ENCODE measurements around the gene TARBP2. TPM values are rescaled to one million over a fixed set of nuclear protein-coding genes. Genes with fewer than 3 reads are reported as not detected.

Gene TARBP2, protein sequence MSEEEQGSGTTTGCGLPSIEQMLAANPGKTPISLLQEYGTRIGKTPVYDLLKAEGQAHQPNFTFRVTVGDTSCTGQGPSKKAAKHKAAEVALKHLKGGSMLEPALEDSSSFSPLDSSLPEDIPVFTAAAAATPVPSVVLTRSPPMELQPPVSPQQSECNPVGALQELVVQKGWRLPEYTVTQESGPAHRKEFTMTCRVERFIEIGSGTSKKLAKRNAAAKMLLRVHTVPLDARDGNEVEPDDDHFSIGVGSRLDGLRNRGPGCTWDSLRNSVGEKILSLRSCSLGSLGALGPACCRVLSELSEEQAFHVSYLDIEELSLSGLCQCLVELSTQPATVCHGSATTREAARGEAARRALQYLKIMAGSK
- 69.3 TPM for polyA plus RNA-seq (2013, experiment 1 of 4)
- 75.1 TPM for polyA plus RNA-seq (2013, experiment 2 of 4)
- polyA plus RNA-seq (2013, experiment 3 of 4) = 57.8 TPM
- polyA plus RNA-seq (2013, experiment 4 of 4) = 67.6 TPM

DNA sequence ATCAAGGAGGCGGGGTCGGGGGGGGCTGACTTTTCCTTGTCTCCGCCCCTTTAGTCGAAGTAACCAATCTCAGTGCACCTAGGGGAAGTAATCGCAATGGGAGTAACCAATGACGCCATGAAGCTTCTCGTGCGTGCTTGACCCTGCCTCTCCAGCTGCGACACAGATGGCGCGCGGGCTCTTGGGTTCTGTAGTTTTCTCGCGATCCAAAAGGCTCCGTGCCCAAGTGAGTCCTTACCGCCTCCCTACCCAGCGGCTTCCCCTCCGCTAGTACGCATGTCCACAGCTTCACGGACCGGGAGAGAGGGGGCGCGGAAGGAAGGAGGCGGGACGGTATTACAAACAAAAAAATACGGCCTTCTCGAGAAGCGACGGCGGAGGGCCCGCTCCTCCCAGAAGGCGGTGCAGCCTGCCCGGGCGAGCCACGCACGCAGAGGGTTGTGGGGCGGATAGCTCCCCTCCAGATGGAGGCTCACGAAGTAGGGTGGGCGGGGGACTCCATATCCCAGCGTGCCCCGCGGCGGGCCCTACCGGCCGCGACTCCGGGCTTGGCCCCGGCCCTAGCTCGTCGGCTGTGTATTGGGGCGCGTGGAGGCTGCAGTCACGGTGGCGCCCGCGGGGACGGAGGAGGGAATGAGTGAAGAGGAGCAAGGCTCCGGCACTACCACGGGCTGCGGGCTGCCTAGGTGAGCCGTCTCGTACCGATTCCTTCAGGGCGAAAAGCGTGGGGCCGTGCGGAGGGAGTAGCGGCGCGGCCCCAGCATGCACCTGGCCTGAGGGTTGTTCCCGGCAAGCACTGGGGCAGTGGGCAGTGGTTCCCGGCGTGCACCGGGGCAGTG lies at the start of gene TARBP2:
Gene TARBP2, plus strand, starts transcription at position 508 of the 839 bp plus-strand sequence. Its CDS starts 126 bp downstream, at position 634.
- Histone ChIP-seq H3K4me3 (ENCODE audit: insufficient read depth, low read depth, low read length) (peak within 1 kb of the TSS; percentile 77), H3K27me3 (ENCODE audit: control insufficient read depth, insufficient read depth, low read length, poor library complexity, severe bottlenecking) (no peaks in the 10 kb centered on the region), H3K27ac (ENCODE audit: insufficient read depth, low read depth, low read length, poor library complexity, severe bottlenecking) (peak within 1 kb of the TSS; percentile 99), H3K9me3 (ENCODE audit: control insufficient read depth, low read length) (no peaks in the 10 kb centered on the region), H3K36me3 (ENCODE audit: control insufficient read depth, insufficient read depth, low read length) (peaks cover 14% of the 10 kb centered on the region), H3K4me1 (ENCODE audit: control insufficient read depth, insufficient read depth, low read length) (peaks cover 26% of the 10 kb centered on the region)
- WGBS, 2 experiments = 0% methylated on average over 74 of the region's 74 CpGs

GRCh38 chr12:53451661-53452158 lies 49.4 kb upstream of the TARBP2 start, which contains the start of gene PCBP2:
TSS of gene PCBP2 (plus strand) at chr12:53452102. CDS start at chr12:53454801, 2,699 bp downstream.
- Histone ChIP-seq H3K4me3 (ENCODE audit: insufficient read depth, low read depth, low read length) (peak within 1 kb of the TSS; percentile 77), H3K36me3 (ENCODE audit: control insufficient read depth, insufficient read depth, low read length) (peaks cover 26% of the 10 kb centered on the region), H3K27ac (ENCODE audit: insufficient read depth, low read depth, low read length, poor library complexity, severe bottlenecking) (peak within 1 kb of the TSS; percentile 99), H3K27me3 (ENCODE audit: control insufficient read depth, insufficient read depth, low read length, poor library complexity, severe bottlenecking) (no peaks in the 10 kb centered on the region), H3K4me1 (ENCODE audit: control insufficient read depth, insufficient read depth, low read length) (peaks cover 9% of the 10 kb centered on the region), H3K9me3 (ENCODE audit: control insufficient read depth, low read length) (no peaks in the 10 kb centered on the region)
- WGBS, 2 experiments = 0% methylated on average over 27 of the region's 32 CpGs

DNA sequence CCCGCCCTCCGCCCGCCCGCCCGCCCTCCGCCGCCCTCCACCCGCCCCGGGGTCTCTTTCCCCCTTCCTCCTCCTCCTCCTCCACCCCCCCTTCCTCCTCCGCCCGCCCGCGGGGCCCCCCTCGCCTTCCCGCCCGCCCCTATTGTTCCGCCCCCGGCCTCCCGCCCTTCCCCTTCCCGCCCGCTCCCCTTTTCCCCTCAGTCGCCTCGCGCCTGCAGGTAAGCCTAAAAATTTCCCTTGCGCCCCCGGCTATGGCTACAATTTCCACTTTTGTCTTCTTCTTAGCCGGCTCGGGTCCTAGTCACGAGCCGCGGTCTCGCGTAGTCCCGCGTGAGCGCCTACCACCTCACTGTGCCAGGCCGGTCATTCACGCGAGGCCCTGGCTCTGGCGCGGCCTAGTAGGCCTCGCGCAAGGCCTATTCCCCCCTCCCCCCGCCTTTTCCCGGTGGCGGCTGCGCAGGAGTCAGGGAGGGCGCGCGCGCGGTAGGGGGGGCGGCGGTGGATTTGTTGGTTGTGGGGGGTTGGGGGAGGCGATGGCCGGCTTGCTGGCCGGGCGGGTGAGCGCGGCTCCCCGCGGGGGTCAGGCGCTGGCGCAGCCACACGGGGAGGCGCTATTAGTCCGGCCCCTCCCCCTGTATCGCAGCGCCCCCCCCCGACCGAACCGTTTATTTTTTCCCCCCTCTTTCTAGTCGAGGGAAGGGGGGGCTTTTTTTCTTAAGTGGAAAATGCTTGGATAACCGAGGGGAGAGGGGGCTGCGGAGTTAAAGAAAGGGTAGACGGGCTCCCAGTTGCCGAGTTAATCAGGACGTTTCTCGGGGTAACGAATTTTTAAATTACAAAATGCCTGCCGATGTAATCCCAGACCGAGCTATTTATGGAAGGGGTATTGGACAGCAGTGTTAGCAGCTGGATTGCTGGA lies 48.7 kb upstream of the TARBP2 start:
- 1 to 2% methylated on average over 50 to 64 of the region's 82 CpGs for WGBS, 2 experiments
- Histone ChIP-seq H3K27ac (ENCODE audit: insufficient read depth, low read depth, low read length, poor library complexity, severe bottlenecking) (peak overlapping the region; percentile 99), H3K36me3 (ENCODE audit: control insufficient read depth, insufficient read depth, low read length) (peaks cover 33% of the 10 kb centered on the region), H3K4me3 (ENCODE audit: insufficient read depth, low read depth, low read length) (peak overlapping the region; percentile 77), H3K4me1 (ENCODE audit: control insufficient read depth, insufficient read depth, low read length) (peaks cover 9% of the 10 kb centered on the region), H3K27me3 (ENCODE audit: control insufficient read depth, insufficient read depth, low read length, poor library complexity, severe bottlenecking) (no peaks in the 10 kb centered on the region), H3K9me3 (ENCODE audit: control insufficient read depth, low read length) (no peaks in the 10 kb centered on the region)

DNA sequence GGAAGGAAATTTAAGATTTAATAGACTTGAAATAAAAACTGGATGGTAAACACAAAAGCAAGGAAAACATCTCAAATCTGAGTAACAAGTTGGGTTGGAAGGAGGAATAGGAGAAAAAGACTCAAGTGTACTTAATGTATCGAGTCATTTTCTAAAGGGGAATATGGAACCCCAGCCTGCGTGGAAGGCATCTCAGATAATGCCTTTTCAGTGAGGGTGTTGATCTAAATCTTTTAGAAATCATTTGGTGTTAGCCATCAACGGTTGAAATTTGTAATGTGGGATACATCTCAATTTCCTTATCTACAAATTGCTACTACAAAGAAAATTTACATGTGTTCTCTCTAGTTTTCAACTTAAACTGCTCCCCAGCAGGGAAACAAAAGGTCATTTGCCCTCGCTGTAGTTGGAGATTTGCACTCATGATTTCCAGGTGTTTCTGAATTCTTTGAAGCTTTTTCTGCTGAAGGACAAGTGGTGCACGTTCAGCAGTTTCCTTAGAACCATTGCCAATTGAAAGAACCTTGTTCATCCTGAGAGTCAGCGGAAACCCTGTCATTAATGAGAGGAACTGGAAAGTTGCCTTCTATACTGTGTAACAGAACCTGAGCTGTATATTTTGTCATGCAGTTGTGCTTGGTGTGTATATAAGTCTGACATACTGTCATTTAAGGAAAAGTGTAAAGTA lies 47.0 kb upstream of the TARBP2 start:
- 72 to 77% methylated on average over 5 to 6 of the region's 6 CpGs for WGBS, 2 experiments

GRCh38 chr12:53454707-53455106 lies 46.4 kb upstream of the TARBP2 start:
- H3K4me1 ChIP-seq (ENCODE audit: control insufficient read depth, insufficient read depth, low read length) = peaks cover 12% of the 10 kb centered on the region
- H3K4me3 ChIP-seq (ENCODE audit: insufficient read depth, low read depth, low read length) = peak overlapping the region; percentile 77
- H3K36me3 ChIP-seq (ENCODE audit: control insufficient read depth, insufficient read depth, low read length) = peaks cover 52% of the 10 kb centered on the region
- H3K9me3 ChIP-seq (ENCODE audit: control insufficient read depth, low read length) = no peaks in the 10 kb centered on the region
- H3K27me3 ChIP-seq (ENCODE audit: control insufficient read depth, insufficient read depth, low read length, poor library complexity, severe bottlenecking) = no peaks in the 10 kb centered on the region
- 92% methylated on average over 3 of the region's 3 CpGs for WGBS, 2 experiments
- H3K27ac ChIP-seq (ENCODE audit: insufficient read depth, low read depth, low read length, poor library complexity, severe bottlenecking) = no peak overlapping the region

More for the DNA sequence above, 47.0 kb upstream of the TARBP2 start:
- Histone ChIP-seq H3K4me1 (ENCODE audit: control insufficient read depth, insufficient read depth, low read length) (peaks cover 9% of the 10 kb centered on the region), H3K36me3 (ENCODE audit: control insufficient read depth, insufficient read depth, low read length) (peaks cover 46% of the 10 kb centered on the region), H3K27me3 (ENCODE audit: control insufficient read depth, insufficient read depth, low read length, poor library complexity, severe bottlenecking) (no peaks in the 10 kb centered on the region), H3K27ac (ENCODE audit: insufficient read depth, low read depth, low read length, poor library complexity, severe bottlenecking) (no peak overlapping the region), H3K9me3 (ENCODE audit: control insufficient read depth, low read length) (no peaks in the 10 kb centered on the region), H3K4me3 (ENCODE audit: insufficient read depth, low read depth, low read length) (peak overlapping the region; percentile 77)

GRCh38 chr12:53456654-53457366 lies 44.3 kb upstream of the TARBP2 start:
- peaks cover 23% of the 10 kb centered on the region for H3K4me1 ChIP-seq (ENCODE audit: control insufficient read depth, insufficient read depth, low read length)
- peaks cover 73% of the 10 kb centered on the region for H3K36me3 ChIP-seq (ENCODE audit: control insufficient read depth, insufficient read depth, low read length)
- H3K27me3 ChIP-seq (ENCODE audit: control insufficient read depth, insufficient read depth, low read length, poor library complexity, severe bottlenecking) = no peaks in the 10 kb centered on the region
- H3K4me3 ChIP-seq (ENCODE audit: insufficient read depth, low read depth, low read length) = no peak overlapping the region
- no peaks in the 10 kb centered on the region for H3K9me3 ChIP-seq (ENCODE audit: control insufficient read depth, low read length)
- WGBS, 2 experiments = 93 to 95% methylated on average over 6 of the region's 6 CpGs
- H3K27ac ChIP-seq (ENCODE audit: insufficient read depth, low read depth, low read length, poor library complexity, severe bottlenecking) = no peak overlapping the region

DNA sequence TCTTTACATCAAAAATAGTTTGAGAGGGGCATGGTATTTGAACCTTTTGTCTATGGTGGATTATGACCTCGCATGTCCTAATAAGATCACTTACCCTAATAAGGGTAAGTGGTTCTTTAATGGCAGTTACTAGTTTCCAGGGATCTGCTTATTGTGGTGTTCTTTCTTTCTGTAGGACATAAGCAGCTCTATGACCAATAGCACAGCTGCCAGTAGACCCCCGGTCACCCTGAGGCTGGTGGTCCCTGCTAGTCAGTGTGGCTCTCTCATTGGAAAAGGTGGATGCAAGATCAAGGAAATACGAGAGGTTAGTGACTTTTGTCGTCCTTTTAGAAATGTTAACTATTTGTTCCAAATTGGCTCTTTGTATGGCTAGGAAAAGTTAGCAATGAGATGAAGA lies 42.0 kb upstream of the TARBP2 start:
- no peak overlapping the region for H3K4me3 ChIP-seq (ENCODE audit: insufficient read depth, low read depth, low read length)
- peaks cover 21% of the 10 kb centered on the region for H3K4me1 ChIP-seq (ENCODE audit: control insufficient read depth, insufficient read depth, low read length)
- no peak overlapping the region for H3K27ac ChIP-seq (ENCODE audit: insufficient read depth, low read depth, low read length, poor library complexity, severe bottlenecking)
- H3K9me3 ChIP-seq (ENCODE audit: control insufficient read depth, low read length) = no peaks in the 10 kb centered on the region
- peaks cover 91% of the 10 kb centered on the region for H3K36me3 ChIP-seq (ENCODE audit: control insufficient read depth, insufficient read depth, low read length)
- no peaks in the 10 kb centered on the region for H3K27me3 ChIP-seq (ENCODE audit: control insufficient read depth, insufficient read depth, low read length, poor library complexity, severe bottlenecking)
- WGBS, 2 experiments = 92 to 93% methylated on average over 4 of the region's 4 CpGs

GRCh38 chr12:53461059-53461458 lies 40.0 kb upstream of the TARBP2 start:
- Histone ChIP-seq H3K9me3 (ENCODE audit: control insufficient read depth, low read length) (no peaks in the 10 kb centered on the region), H3K4me3 (ENCODE audit: insufficient read depth, low read depth, low read length) (no peak overlapping the region), H3K27ac (ENCODE audit: insufficient read depth, low read depth, low read length, poor library complexity, severe bottlenecking) (no peak overlapping the region), H3K27me3 (ENCODE audit: control insufficient read depth, insufficient read depth, low read length, poor library complexity, severe bottlenecking) (no peaks in the 10 kb centered on the region), H3K36me3 (ENCODE audit: control insufficient read depth, insufficient read depth, low read length) (peaks cover 90% of the 10 kb centered on the region), H3K4me1 (ENCODE audit: control insufficient read depth, insufficient read depth, low read length) (peaks cover 22% of the 10 kb centered on the region)
- 98% methylated on average over 3 of the region's 3 CpGs for WGBS, 2 experiments

All from ectodermal cell (in vitro differentiated cells).